Small intestine (tissue), 16 donors: ENCODE data around the gene CDKN2AIPNL. TPM values are rescaled to one million over a fixed set of nuclear protein-coding genes. Genes with fewer than 3 reads are reported as not detected.

Experiments used
- DNase-seq, 2 donors: peaks; one replicate each; pipeline versions ENCODE4 v3.0.0 to v3.0.0-alpha.2; 2013
- FAIRE-seq: peaks from 2 replicates; lab custom pipeline; 2012; peaks lifted over from hg19 to GRCh38; lab: Jason Lieb, UNC
- H3K27ac ChIP-seq, 3 donors: one replicate each; pipeline ENCODE4 v1.5.1; 2013; ENCODE audit warnings: low read length in 2 of 3, mild to moderate bottlenecking in 2 of 3, control low read depth in 1 of 3, inconsistent platforms in 1 of 3, low read depth in 1 of 3, moderate library complexity in 1 of 3
- H3K27me3 ChIP-seq, 3 donors: one replicate each; pipeline ENCODE4 v1.6.1; 2013; ENCODE audit warnings: low read length in 3 of 3, inconsistent platforms in 1 of 3; ENCODE audit not compliant: control insufficient read depth in 3 of 3, insufficient read depth in 3 of 3
- H3K36me3 ChIP-seq, 3 donors: one replicate each; pipeline ENCODE4 v1.6.1; 2013; ENCODE audit warnings: low read length in 3 of 3, inconsistent platforms in 1 of 3, low read depth in 1 of 3, mild to moderate bottlenecking in 1 of 3, moderate library complexity in 1 of 3; ENCODE audit not compliant: control insufficient read depth in 3 of 3, insufficient read depth in 2 of 3
- H3K4me1 ChIP-seq, 3 donors: one replicate each; pipeline ENCODE4 v1.6.1; 2013; ENCODE audit warnings: low read length in 2 of 3, inconsistent platforms in 1 of 3, low read depth in 1 of 3, mild to moderate bottlenecking in 1 of 3, moderate library complexity in 1 of 3; ENCODE audit not compliant: control insufficient read depth in 3 of 3, insufficient read depth in 2 of 3
- H3K4me3 ChIP-seq, 3 donors: one replicate each; pipeline ENCODE4 v1.5.1; 2013; ENCODE audit warnings: low read length in 3 of 3, control low read depth in 1 of 3, inconsistent platforms in 1 of 3, low read depth in 1 of 3, mild to moderate bottlenecking in 1 of 3, moderate library complexity in 1 of 3
- H3K9me3 ChIP-seq, 2 donors: one replicate each; pipeline ENCODE4 v1.6.1; 2013; ENCODE audit warnings: low read depth in 1 of 2, low read length in 1 of 2; ENCODE audit not compliant: control insufficient read depth in 2 of 2, insufficient read depth in 1 of 2
- WGBS, 3 donors: extraction: QIAGEN DNeasy Blood & Tissue Kit; methylation state at CpG; one replicate each; pipeline ENCODE4 v1.1.7; 2013; 5-methylcytosine and 5-hydroxymethylcytosine counted together
- long read RNA-seq, 10 donors: transcript quantifications; one replicate each; lab custom pipeline, GENCODE V29; 2026
- polyA plus RNA-seq, 4 donors: library from polyadenylated mRNA; stranded (reverse) in 3 of 4; unstranded in 1 of 4; fragments of 200-250 nt in 3 of 4; fragments of 120-200 nt in 1 of 4; gene quantifications; one replicate each; pipeline versions ENCODE4 v1.2.1 to v1.2.3, GENCODE V29; 2013
- donor health status: healthy with polysubstance abuse.
- donor health status: control.
- donor health status: control.
- donor health status: Bipolar disorder and iron deficiency.
- donor health status: healthy.

Gene CDKN2AIPNL
- 10 to 100 TPM; 29.2 to 52.1 (median 43.0) TPM for polyA plus RNA-seq
- long read RNA-seq, donor 1, transcript CDKN2AIPNL-202 (3 exons, 1,223 nt), result major isoform, 16 of 22 reads
- long read RNA-seq, donor 1, partial matches to known transcripts, result 0 of 22 reads
- long read RNA-seq, donor 1, other reads (novel, unspliced or antisense), result 6 of 22 reads
- long read RNA-seq, donor 2, partial matches to known transcripts, result 0 of 4 reads
- long read RNA-seq, donor 2, other reads (novel, unspliced or antisense), result 0 of 4 reads
- long read RNA-seq, donor 3, transcript CDKN2AIPNL-202 (3 exons, 1,223 nt), result major isoform, 11 of 11 reads
- long read RNA-seq, donor 3, partial matches to known transcripts, result 0 of 11 reads
- long read RNA-seq, donor 3, other reads (novel, unspliced or antisense), result 0 of 11 reads
- long read RNA-seq, donor 4, result 0 reads
- long read RNA-seq, donor 5, partial matches to known transcripts, result 0 of 2 reads
- long read RNA-seq, donor 5, other reads (novel, unspliced or antisense), result 0 of 2 reads
- long read RNA-seq, donor 6, transcript CDKN2AIPNL-202 (3 exons, 1,223 nt), result major isoform, 9 of 9 reads
- long read RNA-seq, donor 6, partial matches to known transcripts, result 0 of 9 reads
- long read RNA-seq, donor 6, other reads (novel, unspliced or antisense), result 0 of 9 reads
- long read RNA-seq, donor 7, transcript CDKN2AIPNL-202 (3 exons, 1,223 nt), result major isoform, 24 of 24 reads
- long read RNA-seq, donor 7, partial matches to known transcripts, result 0 of 24 reads
- long read RNA-seq, donor 7, other reads (novel, unspliced or antisense), result 0 of 24 reads
- long read RNA-seq, donor 8, transcript CDKN2AIPNL-202 (3 exons, 1,223 nt), result major isoform, 5 of 5 reads
- long read RNA-seq, donor 8, partial matches to known transcripts, result 0 of 5 reads
- long read RNA-seq, donor 8, other reads (novel, unspliced or antisense), result 0 of 5 reads
- long read RNA-seq, donor 9, partial matches to known transcripts, result 0 of 2 reads
- long read RNA-seq, donor 9, other reads (novel, unspliced or antisense), result 0 of 2 reads
- long read RNA-seq, donor 10, transcript CDKN2AIPNL-202 (3 exons, 1,223 nt), result major isoform, 13 of 22 reads
- long read RNA-seq, donor 10, partial matches to known transcripts, result 0 of 22 reads
- long read RNA-seq, donor 10, other reads (novel, unspliced or antisense), result 9 of 22 reads

GRCh38 chr5:134411546-134412266 lies at the start of gene CDKN2AIPNL:
Gene CDKN2AIPNL (minus strand): TSS chr5:134411881. CDS start chr5:134411854, 27 bp downstream.
- H3K27me3 ChIP-seq, result no peaks in the 10 kb centered on the region
- WGBS, 3 donors, result 0% methylated on average over 46 to 61 of the region's 61 CpGs
- peaks cover 0 to 12% (median 0%) of the 10 kb centered on the region in 3 donors for H3K36me3 ChIP-seq
- no peak for FAIRE-seq
- H3K4me1 ChIP-seq, result peaks cover 3 to 46% (median 11%) of the 10 kb centered on the region in 3 donors
- peak; percentile 89 to 96 for DNase-seq
- no peaks in the 10 kb centered on the region for H3K9me3 ChIP-seq
- H3K4me3 ChIP-seq, result peak within 1 kb of the TSS; percentile 83 to 91 (median 85)
- peak within 1 kb of the TSS; percentile 83 to 89 (median 83) for H3K27ac ChIP-seq

- no peak for FAIRE-seq
These were observed 48.9 kb upstream of the CDKN2AIPNL start for GRCh38 chr5:134460551-134460950.

GRCh38 chr5:134459491-134459890 lies 47.8 kb upstream of the CDKN2AIPNL start:
- H3K9me3 ChIP-seq, result no peaks in the 10 kb centered on the region
- no peak overlapping the region for H3K4me3 ChIP-seq
- WGBS, 3 donors, result 100% methylated on average over 1 of the region's 1 CpG
- DNase-seq (no peak), FAIRE-seq (no peak)
- peak overlapping the region in 1 of 3 donors; percentile 76 for H3K27ac ChIP-seq
- H3K27me3 ChIP-seq, result no peaks in the 10 kb centered on the region
- peaks cover 0 to 27% (median 0%) of the 10 kb centered on the region in 3 donors for H3K4me1 ChIP-seq
- no peaks in the 10 kb centered on the region for H3K36me3 ChIP-seq

More at GRCh38 chr5:134460551-134460950, 48.9 kb upstream of the CDKN2AIPNL start:
- Histone ChIP-seq H3K9me3 (no peaks in the 10 kb centered on the region), H3K4me1 (peaks cover 4 to 35% (median 7%) of the 10 kb centered on the region in 3 donors), H3K27ac (peak overlapping the region in 2 of 3 donors; percentile 43 to 59), H3K36me3 (no peaks in the 10 kb centered on the region), H3K27me3 (no peaks in the 10 kb centered on the region), H3K4me3 (no peak overlapping the region)
- WGBS, 3 donors, result 42 to 69% (median 59%) methylated on average over 8 of the region's 8 CpGs
- peak; percentile 29 to 78 for DNase-seq

GRCh38 chr5:134459010-134459403 lies 47.3 kb upstream of the CDKN2AIPNL start:
- WGBS, 3 donors, result 91 to 92% (median 91%) methylated on average over 8 of the region's 8 CpGs
- no peaks in the 10 kb centered on the region for H3K9me3 ChIP-seq
- FAIRE-seq (no peak), DNase-seq (peak in 1 of 2 donors; percentile 34)
- H3K4me3 ChIP-seq, result no peak overlapping the region
- H3K27ac ChIP-seq, result peak overlapping the region in 1 of 3 donors; percentile 76
- H3K27me3 ChIP-seq, result no peaks in the 10 kb centered on the region
- peaks cover 0 to 27% (median 0%) of the 10 kb centered on the region in 3 donors for H3K4me1 ChIP-seq
- no peaks in the 10 kb centered on the region for H3K36me3 ChIP-seq

- 64 to 78% (median 72%) methylated on average over 10 of the region's 10 CpGs for WGBS, 3 donors
- Histone ChIP-seq H3K36me3 (no peaks in the 10 kb centered on the region), H3K27ac (peak overlapping the region in 1 of 3 donors; percentile 76), H3K4me1 (peaks cover 0 to 27% (median 0%) of the 10 kb centered on the region in 3 donors), H3K9me3 (no peaks in the 10 kb centered on the region), H3K27me3 (no peaks in the 10 kb centered on the region), H3K4me3 (no peak overlapping the region)
- DNase-seq (peak; percentile 26 to 69), FAIRE-seq (no peak)
These were observed 46.7 kb upstream of the CDKN2AIPNL start for GRCh38 chr5:134458234-134459009.

GRCh38 chr5:134457801-134458200 lies 46.1 kb upstream of the CDKN2AIPNL start:
- no peaks in the 10 kb centered on the region for H3K36me3 ChIP-seq
- no peak for DNase-seq
- WGBS, 3 donors, result 90 to 93% (median 92%) methylated on average over 3 of the region's 3 CpGs
- H3K27ac ChIP-seq, result peak overlapping the region in 1 of 3 donors; percentile 76
- no peak overlapping the region for H3K4me3 ChIP-seq
- H3K27me3 ChIP-seq, result no peaks in the 10 kb centered on the region
- peaks cover 0 to 27% (median 0%) of the 10 kb centered on the region in 3 donors for H3K4me1 ChIP-seq
- FAIRE-seq, result no peak
- no peaks in the 10 kb centered on the region for H3K9me3 ChIP-seq

GRCh38 chr5:134456825-134457224 lies 45.1 kb upstream of the CDKN2AIPNL start:
- Histone ChIP-seq H3K36me3 (no peaks in the 10 kb centered on the region), H3K4me1 (peaks cover 0 to 33% (median 0%) of the 10 kb centered on the region in 3 donors), H3K9me3 (no peaks in the 10 kb centered on the region), H3K27ac (no peak overlapping the region), H3K4me3 (no peak overlapping the region), H3K27me3 (no peaks in the 10 kb centered on the region)
- WGBS, 3 donors, result 79 to 81% (median 80%) methylated on average over 4 of the region's 4 CpGs
- DNase-seq, result no peak
- no peak for FAIRE-seq
